Sciatic nerve (tissue), 2 donors: ENCODE results near the gene ABHD4. TPM values are rescaled to one million over a fixed set of nuclear protein-coding genes. Genes with fewer than 3 reads are reported as not detected.
"Not testable (repeated sequence)": the region's sequence is repeated elsewhere in the genome, so short reads cannot be mapped to it uniquely, and the experiment has no call there.

Source experiments
- ATAC-seq: fragments of 200-7000 bp; cut with Tn5 transposase; one replicate; pipeline ENCODE4 v1.9.1; 2020; ENCODE audit warnings: mild to moderate bottlenecking, moderate library complexity
- DNase-seq: peaks from one replicate; pipeline ENCODE4 v3.0.0-alpha.2; 2020; ENCODE audit warnings: low spot score
- intact Hi-C: fragments of 100-400 bp; cut with DNase I; formaldehyde crosslinking; loops from one replicate; pipeline ENCODE4 v1.14.2; 2022
- total RNA-seq: library from RNA; stranded (reverse); fragmentation: NEBNext Ultra II Directional; extraction: Animal tissue kit (Norgen Biotek cat#: 25700); gene quantifications from one replicate; pipeline ENCODE4 v1.2.1, GENCODE V29; 2021
- donor health status: DM: no; HTN: no; CAD: no.
- donor health status: DM: no; HTN: no; CAD: no.

The ABHD4 gene
- total RNA-seq, 1 donor from 2014 or later: 45.2 TPM

DNA sequence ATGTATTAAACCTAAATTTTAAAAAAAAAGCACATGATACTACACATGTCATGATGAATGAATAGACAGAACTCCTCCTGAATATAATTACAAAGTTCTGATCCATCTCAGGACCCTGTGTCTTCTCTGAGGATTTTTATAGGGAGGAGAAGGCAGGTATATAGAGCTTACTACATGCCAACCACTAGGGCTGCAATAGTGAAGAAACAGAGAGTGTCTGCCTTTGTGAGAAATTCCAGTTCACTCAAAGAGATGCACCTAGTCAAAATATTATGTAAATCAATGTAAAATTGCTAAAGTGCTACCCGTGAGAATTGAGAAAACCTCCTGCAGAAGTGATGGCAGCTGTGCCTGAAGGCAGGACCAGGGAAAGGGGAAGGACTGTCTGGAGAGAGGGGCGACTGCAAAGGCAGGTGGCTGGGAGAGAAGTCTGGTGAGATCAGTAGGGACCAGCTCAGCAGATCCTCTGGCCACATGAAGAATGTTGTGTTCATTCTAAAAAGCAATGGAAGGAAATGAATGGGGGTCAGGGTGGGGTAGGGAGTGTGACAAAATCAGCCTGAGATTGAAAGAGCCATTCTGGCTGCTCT, 15.1 kb downstream of the ABHD4 start:
- ATAC-seq (no peak), DNase-seq (no peak)
- intact Hi-C loops: no loop called here

DNA sequence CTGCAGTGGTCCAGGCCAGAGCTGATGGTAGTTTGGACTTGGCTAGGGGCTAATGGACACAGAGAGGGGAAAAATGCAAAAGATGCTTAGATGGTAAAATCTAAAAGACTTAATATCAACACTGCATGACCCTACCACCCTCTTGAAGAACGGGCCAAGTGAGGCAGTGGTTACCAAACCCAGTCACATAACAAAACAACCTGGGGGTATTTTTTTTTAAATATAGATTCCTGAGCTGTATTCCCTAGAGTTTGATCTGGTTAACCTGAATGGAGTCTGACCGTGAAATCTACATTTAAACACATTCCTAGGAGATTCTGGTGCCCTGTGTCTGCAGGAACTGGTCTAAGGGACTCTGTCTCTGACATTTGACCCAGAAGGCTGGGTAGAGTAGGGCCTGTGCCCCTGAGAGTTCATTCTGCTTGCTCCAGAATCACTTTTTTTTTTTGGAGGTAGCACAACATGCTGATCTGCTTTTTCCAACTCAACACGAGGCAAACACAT, 15.7 kb downstream of the ABHD4 start:
- ATAC-seq (peak; percentile 14), DNase-seq (no peak)
- intact Hi-C loops: no loop called here

DNA sequence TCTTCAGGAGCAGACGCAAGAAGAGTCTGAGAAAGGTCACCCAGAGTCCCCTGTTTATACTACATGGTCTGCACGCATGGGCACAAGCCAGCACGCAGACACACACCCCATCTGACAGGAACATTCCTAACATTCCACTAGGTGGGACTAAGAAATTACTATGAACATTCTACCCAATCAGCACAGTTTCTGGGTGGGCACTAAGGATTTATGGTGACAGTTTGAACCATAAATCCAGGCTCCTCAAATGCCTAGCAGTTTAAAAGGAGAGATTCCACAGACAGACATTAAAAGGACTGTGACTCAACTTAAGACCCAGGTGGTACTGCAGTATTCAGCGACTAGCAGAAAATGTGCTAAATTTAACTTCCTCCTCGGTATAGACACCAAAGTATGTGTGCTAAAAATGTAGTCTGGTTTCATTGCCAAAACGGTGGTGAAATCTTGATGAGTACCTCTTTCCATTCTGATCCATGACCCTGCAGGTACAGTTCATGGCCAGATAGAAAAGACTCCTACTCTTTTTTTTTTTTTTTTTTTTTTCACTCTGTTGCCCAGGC, 16.2 kb downstream of the ABHD4 start:
- DNase-seq (no peak), ATAC-seq (peak; percentile 96)
- intact Hi-C loops: no loop called here

DNA sequence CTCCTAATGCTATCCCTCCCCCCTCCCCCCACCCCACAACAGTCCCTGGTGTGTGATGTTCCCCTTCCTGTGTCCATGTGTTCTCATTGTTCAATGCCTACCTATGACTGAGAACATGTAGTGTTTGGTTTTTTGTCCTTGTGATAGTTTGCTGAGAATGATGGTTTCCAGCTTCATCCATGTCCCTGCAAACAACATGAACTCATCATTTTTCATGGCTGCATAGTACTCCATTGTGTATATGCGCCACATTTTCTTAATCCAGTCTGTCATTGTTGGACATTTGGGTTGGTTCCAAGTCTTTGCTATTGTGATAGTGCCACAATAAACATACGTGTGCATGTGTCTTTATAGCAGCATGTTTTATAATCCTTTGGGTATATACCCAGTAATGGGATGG, 17.7 kb downstream of the ABHD4 start:
- intact Hi-C loops, DNase-seq, ATAC-seq: not testable (repeated sequence)

DNA sequence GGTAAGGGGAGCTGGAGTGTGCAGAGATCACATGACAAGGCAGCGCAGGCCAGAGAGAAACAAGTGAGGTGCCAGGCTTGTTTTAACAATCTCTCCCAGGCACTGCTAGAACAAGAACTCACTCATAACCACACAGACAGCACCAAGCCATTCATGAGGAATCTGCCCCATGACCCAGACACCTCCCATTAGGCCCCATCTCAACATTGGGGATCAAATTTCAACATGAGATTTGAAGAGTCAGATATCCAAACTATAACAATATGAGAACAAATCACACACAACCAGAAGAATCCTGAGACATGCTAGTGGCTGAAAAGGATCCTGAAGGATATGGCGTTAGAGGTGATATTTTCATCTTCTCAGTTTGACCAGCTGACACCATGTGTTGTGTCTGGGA, 24.2 kb downstream of the ABHD4 start:
- intact Hi-C loops: no loop called here
- DNase-seq: no peak
- no peak for ATAC-seq

DNA sequence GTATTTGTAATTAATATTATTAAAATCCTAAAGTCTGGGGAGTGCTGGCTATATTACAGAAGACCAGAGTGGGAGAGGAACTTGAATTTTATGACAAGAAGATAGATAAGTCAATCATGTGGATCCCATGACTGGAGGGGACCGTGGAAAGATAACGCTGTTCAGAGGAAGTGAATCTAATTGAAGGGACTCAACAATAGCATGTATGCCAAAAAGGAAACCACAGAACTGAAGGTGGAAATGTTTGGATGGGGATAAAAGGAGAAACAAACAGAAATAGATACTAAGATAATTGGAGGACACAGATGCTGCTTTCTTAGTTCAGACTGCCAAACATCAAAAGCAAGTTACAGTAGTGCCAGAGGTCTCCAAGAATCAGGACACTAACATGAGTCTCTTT, 24.9 kb downstream of the ABHD4 start:
- intact Hi-C loops: no loop called here
- DNase-seq (no peak), ATAC-seq (no peak)

DNA sequence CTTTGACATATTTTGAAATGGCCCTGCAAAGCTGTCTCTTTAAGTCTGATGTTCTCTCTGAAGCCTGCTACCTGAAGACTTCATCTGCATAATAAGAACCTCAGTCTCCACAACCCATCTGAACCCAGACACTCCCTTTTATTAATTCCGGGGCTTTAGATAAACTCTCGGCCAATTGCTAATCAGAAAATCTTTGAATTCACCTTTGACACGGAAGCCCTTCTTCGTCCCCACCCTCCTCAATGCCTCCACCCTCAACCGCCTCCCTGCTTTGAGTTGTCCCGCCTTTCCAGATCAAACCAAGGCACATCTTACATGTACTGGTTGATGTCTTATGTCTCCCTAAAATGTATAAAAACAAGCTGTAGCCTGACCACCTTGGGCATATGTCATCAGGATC, 28.5 kb downstream of the ABHD4 start:
- DNase-seq: no peak
- no peak for ATAC-seq
- intact Hi-C loops: no loop called here

DNA sequence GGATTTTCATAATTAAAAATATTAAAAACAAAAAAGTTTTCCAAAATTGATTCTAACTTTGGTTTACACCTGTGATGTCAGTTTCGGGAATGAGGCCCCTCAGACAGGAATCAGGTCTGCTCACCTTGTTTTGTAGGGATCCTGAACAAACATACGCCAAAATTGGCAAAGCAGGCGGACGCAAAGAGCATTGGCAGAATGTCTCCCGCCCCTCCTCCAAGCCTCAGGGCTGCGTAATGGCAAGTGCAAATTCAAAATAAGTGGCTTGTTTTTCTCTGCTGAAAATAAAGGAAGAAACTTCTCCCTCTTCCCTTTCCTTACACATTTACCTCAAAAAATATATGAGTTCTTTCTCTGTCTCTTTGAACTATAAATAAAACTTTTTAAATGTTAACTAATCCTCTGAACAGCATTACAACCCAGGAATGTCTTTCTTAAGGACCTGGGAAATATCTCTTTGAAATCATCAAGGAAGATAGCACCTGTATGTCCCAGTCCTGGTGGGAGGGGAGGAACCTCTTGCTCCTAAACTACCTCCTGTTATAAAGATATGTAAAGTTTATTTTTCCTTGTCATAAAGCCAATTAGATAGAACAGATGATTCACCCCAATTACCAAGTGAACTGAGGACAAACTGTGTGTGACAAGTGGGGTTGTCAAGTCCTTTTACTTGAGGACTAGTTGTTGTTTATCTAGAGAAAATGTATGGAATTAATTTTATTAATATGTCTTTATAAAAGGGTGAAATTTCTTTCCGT, 29.6 kb downstream of the ABHD4 start:
- intact Hi-C loops: no loop called here
- DNase-seq (no peak), ATAC-seq (no peak)

DNA sequence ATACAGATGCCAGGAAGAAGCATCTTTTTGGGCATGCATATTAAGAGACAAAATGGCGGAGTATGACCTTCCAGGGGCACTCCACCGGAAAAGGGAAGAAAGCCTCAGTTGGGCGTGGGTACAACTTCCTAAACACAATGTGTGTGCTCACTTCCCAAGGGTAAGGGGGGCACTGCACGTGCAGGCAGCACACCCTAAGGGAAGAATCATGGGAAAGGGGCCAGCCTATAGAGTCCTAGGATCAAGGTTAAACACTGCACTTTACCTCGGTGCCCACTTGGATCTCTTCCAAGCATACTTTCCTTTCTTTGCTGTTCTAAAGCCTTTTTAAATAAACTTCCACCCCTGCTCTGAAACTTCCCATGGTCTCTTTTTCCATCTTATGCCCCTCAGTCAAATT, 31.3 kb downstream of the ABHD4 start:
- ATAC-seq: no peak
- DNase-seq: no peak
- intact Hi-C loops: no loop called here

DNA sequence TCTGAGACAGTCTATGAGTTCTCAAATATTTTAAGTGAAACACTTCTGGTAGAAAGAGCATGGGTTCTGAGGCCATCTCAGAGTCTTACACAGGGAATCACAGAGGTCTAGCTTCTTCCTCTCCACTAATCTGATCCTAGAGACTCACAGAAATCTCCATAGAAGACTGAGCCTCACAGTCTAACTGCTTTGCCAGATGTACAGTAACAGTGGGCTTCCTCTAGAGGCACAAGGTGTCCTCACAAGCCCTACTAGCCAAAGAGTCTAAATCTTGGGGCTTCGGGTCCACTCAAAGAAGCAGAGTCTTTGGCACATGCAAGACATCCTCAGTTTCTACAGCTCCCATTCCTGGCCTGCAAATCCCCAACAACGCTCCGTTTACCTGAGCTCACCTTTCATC, 32.0 kb downstream of the ABHD4 start:
- DNase-seq (no peak), ATAC-seq (no peak)
- intact Hi-C loops: no loop called here

DNA sequence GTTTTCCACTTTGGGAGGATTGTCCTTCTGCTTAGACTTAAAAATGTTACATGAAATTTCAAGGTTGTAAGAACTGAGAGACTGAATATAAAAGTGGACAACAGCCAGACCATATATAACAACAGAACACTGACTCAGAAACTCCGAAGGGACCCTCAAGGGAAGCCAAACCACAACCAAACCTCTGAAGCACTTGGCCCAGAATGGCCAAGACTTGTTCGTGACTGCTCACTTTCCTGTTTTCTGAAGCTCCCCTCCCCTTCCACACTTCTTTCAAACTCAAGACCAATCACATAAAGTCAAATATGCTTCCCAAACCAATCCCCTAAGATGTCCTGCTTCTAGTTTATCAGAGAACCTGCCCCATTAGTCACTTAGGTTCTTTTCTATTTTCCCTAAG, 32.4 kb downstream of the ABHD4 start:
- DNase-seq: no peak
- no peak for ATAC-seq
- intact Hi-C loops: no loop called here

DNA sequence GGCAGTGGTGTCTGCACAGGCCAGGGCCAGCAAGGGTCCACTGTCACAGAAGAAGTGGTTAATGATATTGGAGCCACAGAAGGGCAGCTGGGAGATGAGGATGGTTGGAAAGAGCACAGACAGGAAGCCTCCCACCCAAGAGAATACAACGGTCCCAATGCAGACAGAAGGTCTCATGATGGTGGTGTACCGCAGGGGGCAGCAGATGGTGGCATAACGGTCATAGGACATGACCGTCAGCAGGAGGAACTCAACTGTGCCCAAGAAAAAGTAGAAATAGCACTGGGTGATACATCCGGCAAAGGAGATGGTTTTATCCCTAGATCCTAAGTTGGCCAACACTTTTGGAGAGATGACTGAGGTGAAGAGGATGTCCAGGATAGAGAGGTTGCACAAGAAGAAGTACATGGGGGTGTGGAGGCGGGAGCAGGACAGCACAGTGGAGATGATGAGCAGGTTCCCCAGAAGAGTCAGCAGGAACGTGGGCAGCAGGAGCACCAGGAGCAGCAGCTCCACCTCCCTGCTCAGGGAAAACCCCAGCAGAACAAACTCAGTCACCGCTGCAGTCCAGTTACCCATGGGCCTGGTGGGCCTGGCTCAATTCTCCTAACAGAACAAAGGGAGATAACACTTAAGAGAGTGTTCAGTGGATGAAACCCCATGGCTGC, 36.3 kb downstream of the ABHD4 start:
- ATAC-seq: no peak
- intact Hi-C loops: no loop called here
- DNase-seq: no peak

DNA sequence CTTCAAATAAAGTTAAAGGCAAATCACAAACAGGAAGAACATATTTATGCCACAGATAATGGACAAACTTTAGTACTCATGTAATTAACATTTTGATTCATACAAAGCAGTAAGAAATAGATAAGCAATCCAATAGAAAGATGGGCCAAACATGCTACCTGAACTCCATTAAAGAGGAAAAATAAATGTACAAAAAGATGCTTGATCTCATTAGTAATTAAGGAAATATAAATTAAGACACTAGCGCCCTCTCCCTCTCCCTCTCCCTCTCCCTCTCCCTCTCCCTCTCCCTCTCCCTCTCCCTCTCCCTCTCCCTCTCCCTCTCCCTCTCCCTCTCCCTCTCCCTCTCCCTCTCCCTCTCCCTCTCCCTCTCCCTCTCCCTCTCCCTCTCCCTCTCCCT, 37.9 kb downstream of the ABHD4 start:
- intact Hi-C loops, ATAC-seq, DNase-seq: not testable (repeated sequence)

DNA sequence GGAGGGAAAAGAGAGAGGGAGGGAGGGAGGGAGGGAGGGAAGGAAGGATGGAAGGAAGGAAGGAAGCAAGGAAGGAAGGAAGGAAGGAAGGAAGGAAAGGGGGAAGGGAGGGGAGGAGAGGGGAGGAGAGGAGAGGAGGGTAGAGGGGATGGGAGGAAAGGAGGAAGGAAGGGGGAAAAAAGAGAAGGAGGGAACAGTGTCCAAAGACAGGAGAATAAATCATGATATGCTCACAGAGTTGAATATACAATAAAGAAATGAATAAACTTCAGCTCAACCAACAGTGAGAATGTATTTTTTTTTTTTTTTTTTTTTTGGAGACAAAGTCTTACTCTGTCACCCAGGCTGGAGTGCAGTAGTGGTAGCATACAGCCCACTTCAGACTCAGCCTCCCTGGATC, 42.1 kb downstream of the ABHD4 start:
- no peak for DNase-seq
- intact Hi-C loops: no loop called here
- no peak for ATAC-seq

DNA sequence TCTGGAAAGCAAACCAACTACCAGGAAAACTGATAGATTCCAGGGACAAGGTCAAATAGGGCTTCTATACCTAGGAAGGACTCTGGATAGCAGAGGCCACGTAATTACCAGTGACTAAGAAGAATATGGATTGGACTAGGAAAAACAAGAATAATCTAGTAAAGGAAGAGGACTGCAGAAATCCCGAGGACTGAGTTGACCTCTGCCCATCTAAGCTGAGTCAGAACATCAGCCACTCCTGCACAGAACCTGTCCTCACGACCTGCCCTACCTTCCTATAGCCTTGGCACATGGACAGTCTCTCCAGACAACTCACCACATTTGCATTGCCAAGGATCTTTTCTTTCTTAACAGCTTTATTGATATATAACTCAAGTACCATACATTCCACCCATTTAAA, 43.7 kb downstream of the ABHD4 start:
- no peak for ATAC-seq
- DNase-seq: no peak
- intact Hi-C loops: no loop called here

DNA sequence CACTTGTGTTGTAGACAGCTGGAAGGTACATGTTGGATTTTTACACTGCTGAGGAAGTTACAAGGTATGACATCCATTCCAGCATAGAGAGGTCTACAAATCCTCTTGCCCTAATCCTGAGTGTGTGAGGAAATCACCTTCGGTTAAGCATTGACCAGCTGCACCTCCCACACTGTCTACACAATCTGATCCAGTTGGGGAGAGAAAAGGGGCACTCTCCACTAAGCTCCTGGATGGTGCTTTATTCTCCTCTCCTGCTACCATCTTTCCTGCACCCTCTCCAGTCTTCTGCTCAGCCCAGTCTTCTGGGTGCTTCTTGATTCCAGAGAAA, 46.2 kb downstream of the ABHD4 start, which contains the start of gene OR6J1:
OR6J1 (minus strand) TSS at position 48 of the 331 bp plus-strand sequence. CDS start 9,541 bp downstream, outside the sequence.
- no peak for ATAC-seq
- DNase-seq: no peak
- intact Hi-C loops: no loop called here

DNA sequence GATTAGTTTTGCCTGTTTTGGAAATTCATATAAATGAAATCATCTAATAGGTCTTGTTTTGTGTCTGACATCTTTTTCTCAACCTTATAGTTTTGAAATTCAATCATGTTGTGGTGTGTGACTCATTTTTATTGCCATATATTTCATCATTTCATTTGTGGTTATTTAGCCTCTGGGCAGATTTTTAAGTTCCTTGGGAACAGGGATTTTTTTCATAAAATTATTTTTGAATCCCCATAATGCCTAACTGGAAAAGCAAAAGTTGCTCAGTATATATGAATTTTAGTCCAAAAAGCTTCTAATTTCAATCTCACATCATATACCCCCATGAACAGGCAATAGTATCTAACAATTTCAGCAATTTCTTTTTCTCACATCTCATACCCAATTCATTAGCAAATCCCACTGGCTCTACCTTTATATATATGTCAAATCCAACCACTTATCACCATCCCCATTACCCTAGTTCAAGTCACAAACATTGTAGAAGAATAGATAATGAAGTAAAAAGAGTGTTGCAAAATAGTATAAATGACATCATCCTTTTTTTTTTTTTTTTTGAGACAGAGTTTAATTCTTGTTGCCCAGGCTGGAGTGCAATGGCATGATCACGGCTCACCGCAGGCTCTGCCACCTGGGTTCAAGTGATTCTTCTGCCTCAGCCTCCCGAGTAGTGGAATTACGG, 48.6 kb downstream of the ABHD4 start:
- no peak for ATAC-seq
- no peak for DNase-seq
- intact Hi-C loops: no loop called here

DNA sequence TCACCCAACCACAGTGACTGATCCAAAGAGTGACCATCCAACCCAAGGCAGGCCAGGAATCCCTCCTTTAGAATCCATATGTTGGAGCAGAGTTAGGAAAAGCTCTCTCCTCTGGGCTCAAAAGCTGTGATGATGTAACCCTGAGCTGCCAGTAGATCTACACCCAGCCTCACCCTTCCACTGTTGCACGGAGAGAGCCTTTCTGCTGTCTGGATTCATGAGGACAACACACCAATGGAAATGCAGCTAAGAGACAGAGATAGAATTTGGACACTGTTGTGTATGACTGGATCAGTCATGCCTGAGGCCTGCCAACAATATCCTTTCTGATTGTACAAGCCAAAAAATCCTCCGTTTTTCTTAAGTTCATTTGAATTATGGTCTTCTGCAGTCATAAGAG, 50.4 kb downstream of the ABHD4 start:
- ATAC-seq: peak; percentile 60
- DNase-seq: no peak
- intact Hi-C loops: no loop called here

DNA sequence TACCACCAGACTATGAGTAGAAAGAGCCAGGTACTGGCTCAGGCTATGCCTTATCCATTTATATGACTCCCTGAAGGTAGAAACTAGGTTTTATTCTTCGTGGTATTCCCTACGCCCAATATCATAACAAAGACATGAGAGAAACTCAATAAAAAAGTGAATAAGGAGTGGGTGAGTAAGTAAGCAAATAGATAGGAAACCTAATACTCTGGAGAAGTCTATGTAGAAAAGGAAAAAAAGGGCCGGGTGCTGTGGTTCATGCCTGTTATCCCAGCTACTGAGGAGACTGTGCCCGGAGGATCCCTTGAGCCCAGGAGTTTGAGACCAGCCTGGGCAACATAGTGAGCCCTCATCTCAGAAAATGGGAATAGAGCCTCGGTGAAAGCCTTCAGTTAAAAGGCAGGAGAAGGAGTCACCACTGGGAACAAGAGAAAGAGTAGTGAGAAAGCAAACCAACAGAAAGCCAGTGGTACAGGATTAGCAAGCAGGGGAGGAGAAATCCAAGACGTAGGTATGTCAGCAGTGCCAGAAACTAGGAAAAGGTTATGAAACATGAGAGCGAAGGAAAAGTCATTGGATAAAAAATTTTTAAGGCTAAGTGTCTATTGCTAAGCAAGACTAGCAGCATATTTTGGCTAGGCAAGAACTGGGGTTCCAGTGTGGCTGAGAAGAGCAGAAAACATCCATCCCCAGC, 52.1 kb downstream of the ABHD4 start:
- DNase-seq (no peak), ATAC-seq (no peak)
- intact Hi-C loops: no loop called here
